Upper lobe of left lung (tissue), 6 donors: ENCODE results near the gene GFOD1. TPM values are rescaled to one million over a fixed set of nuclear protein-coding genes. Genes with fewer than 3 reads are reported as not detected.

Experiments used
- ATAC-seq, 2 donors: fragments of 200-7000 bp; cut with Tn5 transposase; one replicate each; pipeline ENCODE4 v1.9.1; 2022; ENCODE audit warnings: mild to moderate bottlenecking in 2 of 2, moderate library complexity in 2 of 2; ENCODE audit not compliant: low FRiP score in 2 of 2
- DNase-seq, 2 donors: peaks; one replicate each; pipeline ENCODE4 v3.0.0-alpha.2; 2019 to 2020
- H3K27ac ChIP-seq, 4 donors: fragments of 200-600 bp; sonication (generic); one replicate each; pipeline ENCODE4 v1.5.1; 2016 to 2019
- H3K27me3 ChIP-seq, 4 donors: fragments of 200-600 bp; sonication (generic); one replicate each; pipeline ENCODE4 v1.5.1; 2017 to 2019
- H3K36me3 ChIP-seq, 4 donors: fragments of 200-600 bp; sonication (generic); one replicate each; pipeline ENCODE4 v1.5.1; 2016 to 2019
- H3K4me1 ChIP-seq, 4 donors: fragments of 200-600 bp; sonication (generic); one replicate each; pipeline ENCODE4 v1.5.1; 2018 to 2019
- H3K4me3 ChIP-seq, 4 donors: fragments of 200-600 bp; sonication (generic); one replicate each; pipeline ENCODE4 v1.5.1; 2017 to 2019; ENCODE audit warnings: mild to moderate bottlenecking in 2 of 4, moderate library complexity in 1 of 4
- H3K9me3 ChIP-seq, 4 donors: fragments of 200-600 bp; sonication (generic); one replicate each; pipeline ENCODE4 v1.5.1; 2018 to 2019
- CTCF ChIP-seq, 6 experiments: fragments of 450-650 bp in 4 of 6; fragments of 200-600 bp in 2 of 6; sonication (generic) in 2 of 6; IDR thresholded peaks; one replicate each; pipeline ENCODE4 v1.5.1; 2016 to 2019; ENCODE audit warnings: antibody characterized with exemption in 6 of 6
- EP300 ChIP-seq, 4 donors: sonication (generic); formaldehyde crosslinking; IDR thresholded peaks; one replicate each; pipeline ENCODE4 v1.5.1; 2017; ENCODE audit warnings: antibody characterized with exemption in 4 of 4, control low read depth in 2 of 4
- POLR2A ChIP-seq, 4 donors: fragments of 450-650 bp; IDR thresholded peaks; one replicate each; pipeline ENCODE4 v1.5.1; 2016 to 2017; ENCODE audit warnings: antibody characterized with exemption in 4 of 4, mild to moderate bottlenecking in 2 of 4
- POLR2AphosphoS5 ChIP-seq, 2 donors: sonication (generic); formaldehyde crosslinking; IDR thresholded peaks; one replicate each; pipeline ENCODE4 v1.5.1; 2017; ENCODE audit warnings: antibody characterized with exemption in 2 of 2
- WGBS, 2 donors: methylation state at CpG; one replicate each; pipeline ENCODE4 v1.1.5; 2017 to 2018; 5-methylcytosine and 5-hydroxymethylcytosine counted together
- total RNA-seq, 6 donors: library from RNA; depleted of rRNA in 4 of 6; stranded (reverse); fragments of >200 nt in 4 of 6; gene quantifications; one replicate each; pipeline versions ENCODE4 v1.1.0 to v1.2.1, GENCODE V29; 2016 to 2021
- donor health status: DM: no; HTN: no; CAD: no; lungs with moderate emphysema.
- donor health status: DM: no; HTN: yes; CAD: no; lungs with severe emphysema.

Gene GFOD1
- total RNA-seq, 6 donors from 2014 or later, result 22.8 to 37.7 (median 25.8) TPM

GRCh38 chr6:13465734-13466133 lies 21.7 kb downstream of the GFOD1 start:
- WGBS, 2 donors, result 88 to 96% methylated on average over 1 of the region's 1 CpG
- TF ChIP-seq POLR2AphosphoS5 (IDR thresholded peaks at IDR 0.05), result no peak
- no peak for TF ChIP-seq CTCF (IDR thresholded peaks at IDR 0.05)
- TF ChIP-seq EP300 (IDR thresholded peaks at IDR 0.05), result no peak
- no peak for TF ChIP-seq POLR2A (IDR thresholded peaks at IDR 0.05)
- H3K4me1 ChIP-seq, result peaks cover 37 to 52% (median 42%) of the 10 kb centered on the region in 4 donors

GRCh38 chr6:13463941-13464340 lies 23.5 kb downstream of the GFOD1 start:
- Histone ChIP-seq H3K36me3 (no peaks in the 10 kb centered on the region), H3K27ac (no peak overlapping the region), H3K4me3 (no peak overlapping the region), H3K4me1 (peaks cover 34 to 52% (median 39%) of the 10 kb centered on the region in 4 donors), H3K27me3 (no peaks in the 10 kb centered on the region), H3K9me3 (no peaks in the 10 kb centered on the region)
- DNase-seq (no peak), ATAC-seq (no peak)
- no peak for TF ChIP-seq POLR2AphosphoS5 (IDR thresholded peaks at IDR 0.05)
- TF ChIP-seq CTCF (IDR thresholded peaks at IDR 0.05), result no peak
- TF ChIP-seq POLR2A (IDR thresholded peaks at IDR 0.05), result no peak
- TF ChIP-seq EP300 (IDR thresholded peaks at IDR 0.05), result no peak
- WGBS, 2 donors, result 61 to 75% methylated on average over 4 of the region's 4 CpGs

More at GRCh38 chr6:13465734-13466133, 21.7 kb downstream of the GFOD1 start:
- no peak for ATAC-seq
- no peaks in the 10 kb centered on the region for H3K36me3 ChIP-seq
- no peak overlapping the region for H3K4me3 ChIP-seq
- peak overlapping the region in 1 of 4 donors; percentile 35 for H3K27ac ChIP-seq
- H3K9me3 ChIP-seq, result no peaks in the 10 kb centered on the region
- no peaks in the 10 kb centered on the region for H3K27me3 ChIP-seq
- no peak for DNase-seq

- Histone ChIP-seq H3K27me3 (no peaks in the 10 kb centered on the region), H3K9me3 (no peaks in the 10 kb centered on the region), H3K4me3 (no peak overlapping the region), H3K27ac (peak overlapping the region in 1 of 4 donors; percentile 58), H3K36me3 (no peaks in the 10 kb centered on the region), H3K4me1 (peaks cover 34 to 52% (median 39%) of the 10 kb centered on the region in 4 donors)
- no peak for ATAC-seq
- DNase-seq, result no peak
- WGBS, 2 donors, result 80 to 84% methylated on average over 8 of the region's 8 CpGs
- no peak for TF ChIP-seq POLR2A (IDR thresholded peaks at IDR 0.05)
- TF ChIP-seq CTCF (IDR thresholded peaks at IDR 0.05), result no peak
- TF ChIP-seq POLR2AphosphoS5 (IDR thresholded peaks at IDR 0.05), result no peak
- no peak for TF ChIP-seq EP300 (IDR thresholded peaks at IDR 0.05)
Observed at GRCh38 chr6:13463328-13463717, 24.1 kb downstream of the GFOD1 start.

- TF ChIP-seq POLR2A (IDR thresholded peaks at IDR 0.05), result no peak
- TF ChIP-seq CTCF (IDR thresholded peaks at IDR 0.05), result no peak
- no peak for TF ChIP-seq POLR2AphosphoS5 (IDR thresholded peaks at IDR 0.05)
- TF ChIP-seq EP300 (IDR thresholded peaks at IDR 0.05), result no peak
- H3K4me3 ChIP-seq, result no peak overlapping the region
- no peak for DNase-seq
- H3K27ac ChIP-seq, result peak overlapping the region in 2 of 4 donors; percentile 48 to 58
- H3K36me3 ChIP-seq, result no peaks in the 10 kb centered on the region
- WGBS, 2 donors, result 69 to 72% methylated on average over 12 of the region's 12 CpGs
- peaks cover 34 to 51% (median 39%) of the 10 kb centered on the region in 4 donors for H3K4me1 ChIP-seq
- no peaks in the 10 kb centered on the region for H3K27me3 ChIP-seq
- H3K9me3 ChIP-seq, result no peaks in the 10 kb centered on the region
- no peak for ATAC-seq
Observed at GRCh38 chr6:13462458-13463327, 24.7 kb downstream of the GFOD1 start.
